Nephron (organoid): Measurements from ENCODE around the gene KAT2A.

Experiments
- H3K27ac Mint-ChIP-seq, 3 experiments: 2 replicates each; pipeline ENCODE4 v1.8.0; 2020; ENCODE audit warnings: mixed read lengths in 3 of 3, mild to moderate bottlenecking in 2 of 3, moderate library complexity in 1 of 3
- H3K27me3 Mint-ChIP-seq: 2 replicates; pipeline ENCODE4 v1.8.0; 2021; ENCODE audit warnings: low read depth, mild to moderate bottlenecking, moderate library complexity, mixed read lengths
- H3K36me3 Mint-ChIP-seq: 2 replicates; pipeline ENCODE4 v1.8.0; 2020; ENCODE audit warnings: low read depth, mixed read lengths
- H3K4me1 Mint-ChIP-seq: 2 replicates; pipeline ENCODE4 v1.8.0; 2020; ENCODE audit warnings: mixed read lengths
- H3K4me3 Mint-ChIP-seq, 3 experiments: 2 replicates each; pipeline ENCODE4 v1.8.0; 2020; ENCODE audit warnings: mild to moderate bottlenecking in 3 of 3, mixed read lengths in 3 of 3, moderate library complexity in 2 of 3
- H3K9me3 Mint-ChIP-seq: 2 replicates; pipeline ENCODE4 v1.8.0; 2020; ENCODE audit warnings: mixed read lengths
- TF ChIP-seq, protein P1 (sequence below), 3 experiments: fragments of 200-600 bp; sonication (generic); IDR thresholded peaks; one replicate each; pipeline ENCODE4 v1.5.0; 2021; ENCODE audit warnings: antibody characterized with exemption in 3 of 3; ENCODE audit not compliant: unreplicated experiment in 3 of 3

Gene KAT2A

GRCh38 chr17:42078396-42079043, 42.6 kb downstream of the KAT2A start:
- Mint-ChIP-seq H3K27ac (no peak overlapping the region), H3K9me3 (no peaks in the 10 kb centered on the region), H3K4me3 (no peak overlapping the region), H3K27me3 (peaks cover 26% of the 10 kb centered on the region), H3K36me3 (no peaks in the 10 kb centered on the region), H3K4me1 (peaks cover 13% of the 10 kb centered on the region)
- TF ChIP-seq, protein P1, sequence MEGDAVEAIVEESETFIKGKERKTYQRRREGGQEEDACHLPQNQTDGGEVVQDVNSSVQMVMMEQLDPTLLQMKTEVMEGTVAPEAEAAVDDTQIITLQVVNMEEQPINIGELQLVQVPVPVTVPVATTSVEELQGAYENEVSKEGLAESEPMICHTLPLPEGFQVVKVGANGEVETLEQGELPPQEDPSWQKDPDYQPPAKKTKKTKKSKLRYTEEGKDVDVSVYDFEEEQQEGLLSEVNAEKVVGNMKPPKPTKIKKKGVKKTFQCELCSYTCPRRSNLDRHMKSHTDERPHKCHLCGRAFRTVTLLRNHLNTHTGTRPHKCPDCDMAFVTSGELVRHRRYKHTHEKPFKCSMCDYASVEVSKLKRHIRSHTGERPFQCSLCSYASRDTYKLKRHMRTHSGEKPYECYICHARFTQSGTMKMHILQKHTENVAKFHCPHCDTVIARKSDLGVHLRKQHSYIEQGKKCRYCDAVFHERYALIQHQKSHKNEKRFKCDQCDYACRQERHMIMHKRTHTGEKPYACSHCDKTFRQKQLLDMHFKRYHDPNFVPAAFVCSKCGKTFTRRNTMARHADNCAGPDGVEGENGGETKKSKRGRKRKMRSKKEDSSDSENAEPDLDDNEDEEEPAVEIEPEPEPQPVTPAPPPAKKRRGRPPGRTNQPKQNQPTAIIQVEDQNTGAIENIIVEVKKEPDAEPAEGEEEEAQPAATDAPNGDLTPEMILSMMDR (IDR thresholded peaks at IDR 0.05; ENCODE audit: unreplicated experiment in 3 of 3): no peak

DNA sequence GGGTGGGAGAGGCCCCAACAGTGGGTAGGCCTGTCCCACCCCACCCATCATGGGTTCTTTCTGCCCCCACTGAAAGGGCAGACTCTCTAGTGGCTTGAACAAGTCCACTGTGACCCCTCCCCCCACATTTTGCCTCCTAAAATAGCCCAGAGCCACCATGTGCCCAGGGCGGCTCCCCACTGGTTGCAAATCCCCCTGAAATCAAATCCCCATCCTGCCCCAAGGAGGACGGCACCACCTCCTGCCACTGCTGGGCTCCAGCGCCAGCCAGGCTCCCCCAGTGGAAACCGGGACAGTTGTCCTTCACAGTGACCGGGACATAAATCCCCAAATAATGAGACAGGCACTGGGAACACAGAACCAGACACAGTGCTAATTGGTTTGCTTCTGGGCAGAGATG, 43.4 kb downstream of the KAT2A start:
- H3K4me1 Mint-ChIP-seq: peaks cover 13% of the 10 kb centered on the region
- peaks cover 34% of the 10 kb centered on the region for H3K27me3 Mint-ChIP-seq
- no peaks in the 10 kb centered on the region for H3K9me3 Mint-ChIP-seq
- TF ChIP-seq, protein P1 (IDR thresholded peaks at IDR 0.05; ENCODE audit: unreplicated experiment in 3 of 3): no peak
- H3K27ac Mint-ChIP-seq: no peak overlapping the region
- no peak overlapping the region for H3K4me3 Mint-ChIP-seq
- no peaks in the 10 kb centered on the region for H3K36me3 Mint-ChIP-seq

- H3K4me1 Mint-ChIP-seq: peaks cover 13% of the 10 kb centered on the region
- no peak overlapping the region for H3K4me3 Mint-ChIP-seq
- TF ChIP-seq, protein P1 (IDR thresholded peaks at IDR 0.05; ENCODE audit: unreplicated experiment in 3 of 3): no peak
- no peaks in the 10 kb centered on the region for H3K36me3 Mint-ChIP-seq
- H3K27me3 Mint-ChIP-seq: peaks cover 36% of the 10 kb centered on the region
- H3K9me3 Mint-ChIP-seq: no peaks in the 10 kb centered on the region
- H3K27ac Mint-ChIP-seq: no peak overlapping the region
Measured at GRCh38 chr17:42076797-42077559, 44.2 kb downstream of the KAT2A start.

GRCh38 chr17:42075789-42076188, 45.4 kb downstream of the KAT2A start:
- TF ChIP-seq, protein P1 (IDR thresholded peaks at IDR 0.05; ENCODE audit: unreplicated experiment in 3 of 3): no peak
- no peak overlapping the region for H3K27ac Mint-ChIP-seq

GRCh38 chr17:42072323-42073187, 48.6 kb downstream of the KAT2A start:
- Mint-ChIP-seq H3K9me3 (no peaks in the 10 kb centered on the region), H3K4me1 (peaks cover 7% of the 10 kb centered on the region), H3K36me3 (no peaks in the 10 kb centered on the region), H3K4me3 (peak overlapping the region; percentile 54 to 64 (median 56)), H3K27ac (no peak overlapping the region), H3K27me3 (peaks cover 47% of the 10 kb centered on the region)
- TF ChIP-seq, protein P1 (IDR thresholded peaks at IDR 0.05; ENCODE audit: unreplicated experiment in 3 of 3): peak in 1 of 3 experiments; percentile 14

More at GRCh38 chr17:42075789-42076188, 45.4 kb downstream of the KAT2A start:
- H3K4me1 Mint-ChIP-seq: peaks cover 13% of the 10 kb centered on the region
- peaks cover 44% of the 10 kb centered on the region for H3K27me3 Mint-ChIP-seq
- H3K36me3 Mint-ChIP-seq: no peaks in the 10 kb centered on the region
- H3K9me3 Mint-ChIP-seq: no peaks in the 10 kb centered on the region
- no peak overlapping the region for H3K4me3 Mint-ChIP-seq
